ENCODE data around the gene PPA2.
"Not testable (repeated sequence)": the region's sequence is repeated elsewhere in the genome, so short reads cannot be mapped to it uniquely, and the experiment has no call there.

The PPA2 gene

DNA sequence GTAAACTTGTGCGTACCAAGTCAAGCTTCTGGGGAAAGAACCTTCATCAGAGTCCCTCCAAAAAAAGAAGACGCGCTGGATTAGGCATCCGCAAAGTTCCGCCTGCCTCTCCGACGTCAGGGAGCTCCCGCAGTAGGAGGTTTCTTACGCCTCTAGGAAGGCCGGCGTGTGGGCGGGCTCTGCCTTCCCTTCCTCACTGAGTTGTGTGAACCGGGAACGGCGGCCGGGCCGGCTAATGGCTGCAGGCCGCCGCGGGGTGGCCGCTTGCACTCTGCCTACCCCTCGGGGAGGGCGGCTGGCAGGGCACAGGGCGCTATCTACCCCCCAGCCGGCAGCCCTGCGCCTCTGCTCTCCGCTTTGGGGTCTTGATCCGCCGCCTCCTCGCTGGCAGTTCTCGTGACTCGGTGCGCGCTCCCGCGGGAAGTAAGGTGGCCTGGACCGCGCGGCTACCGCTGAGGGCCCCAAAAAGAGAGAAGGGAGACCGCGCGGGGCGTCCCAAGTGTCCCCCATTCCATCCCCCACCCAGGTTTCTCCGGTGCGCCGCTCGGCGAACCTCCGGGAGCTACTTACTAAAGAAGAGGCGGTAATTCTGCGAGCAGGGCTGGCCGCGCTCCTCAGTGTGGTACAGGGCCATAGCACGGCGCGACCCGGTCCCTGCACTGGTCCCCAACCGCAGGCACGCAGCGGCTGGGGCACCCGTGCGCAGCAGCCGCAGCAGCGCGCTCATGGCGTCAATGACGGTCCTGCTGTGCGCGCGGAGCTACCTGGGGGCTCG lies at the start of gene PPA2:
Gene PPA2 (minus strand): TSS at position 739 of the 775 bp plus-strand sequence. CDS start 12 bp downstream, at position 727.
- DNase-seq (ENCODE audit: low spot score): peak; percentile 66

DNA sequence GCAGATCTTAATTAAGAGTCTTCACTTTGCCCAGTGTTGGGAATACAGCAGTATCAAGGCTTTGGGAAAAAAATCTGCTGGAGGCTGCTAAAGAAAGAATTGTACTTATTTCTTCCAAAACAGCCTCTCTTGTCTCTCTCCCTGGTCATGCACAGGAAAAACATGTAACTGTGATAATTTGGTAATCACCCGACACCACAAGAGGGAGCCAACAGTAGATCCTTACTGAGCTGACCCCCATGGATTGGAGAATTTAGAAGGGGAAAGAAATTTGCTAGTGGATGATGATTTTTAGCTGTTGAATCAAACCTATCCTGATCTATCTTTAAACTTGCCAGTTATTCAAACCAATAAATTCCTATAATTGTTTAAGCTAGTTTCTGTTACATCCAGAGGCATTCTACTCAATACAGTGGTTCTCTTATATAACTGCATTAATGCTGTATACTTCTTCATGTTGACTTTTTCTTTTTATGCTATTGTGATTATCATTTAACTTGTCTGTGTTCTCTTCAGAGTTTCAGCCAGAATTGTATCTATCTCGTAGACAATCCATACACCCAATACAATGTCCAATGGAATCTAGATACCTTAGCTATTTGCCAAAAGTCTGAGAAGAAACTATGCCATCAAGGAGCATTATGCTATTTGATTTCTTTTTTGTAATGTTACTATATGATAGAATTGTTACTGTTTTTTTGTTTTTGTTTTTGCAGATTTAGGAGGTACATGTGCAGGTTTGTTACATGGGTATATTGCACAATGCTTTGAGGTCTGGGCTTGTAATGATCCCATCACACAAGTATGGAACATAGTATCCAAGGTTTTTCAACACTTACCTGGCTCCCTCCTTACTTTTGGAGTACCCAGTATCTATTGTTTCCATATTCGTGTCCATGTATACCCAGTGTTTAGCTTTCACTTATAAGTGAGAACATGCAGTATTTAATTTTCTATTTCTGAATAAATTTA lies 47.2 kb upstream of the PPA2 start:
- DNase-seq (ENCODE audit: low spot score): peak; percentile 47

GRCh38 chr4:105510245-105510644 lies 36.4 kb upstream of the PPA2 start:
- DNase-seq (ENCODE audit: low spot score): no peak

GRCh38 chr4:105509714-105510113 lies 35.9 kb upstream of the PPA2 start:
- no peak for DNase-seq (ENCODE audit: low spot score)

DNA sequence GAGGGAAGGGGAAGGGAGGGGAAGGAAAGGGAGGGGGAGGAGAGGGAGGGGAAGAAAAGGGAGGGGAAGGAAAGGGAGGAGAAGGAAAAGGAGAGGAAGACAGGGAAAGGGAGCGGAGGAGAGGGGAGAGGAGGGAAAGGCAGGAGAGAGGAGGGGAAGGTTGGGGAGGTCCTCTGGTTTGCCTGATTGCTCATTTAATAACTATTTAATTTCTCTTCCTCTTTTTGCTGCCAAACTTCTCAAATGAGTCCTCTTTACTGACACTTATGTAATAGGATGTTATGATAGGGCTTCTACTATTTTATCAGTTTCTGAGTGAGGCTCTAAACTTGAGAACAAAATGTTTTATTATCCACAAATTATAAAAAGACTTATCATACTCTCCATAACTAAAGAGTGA lies 35.4 kb upstream of the PPA2 start:
- no peak for DNase-seq (ENCODE audit: low spot score)

DNA sequence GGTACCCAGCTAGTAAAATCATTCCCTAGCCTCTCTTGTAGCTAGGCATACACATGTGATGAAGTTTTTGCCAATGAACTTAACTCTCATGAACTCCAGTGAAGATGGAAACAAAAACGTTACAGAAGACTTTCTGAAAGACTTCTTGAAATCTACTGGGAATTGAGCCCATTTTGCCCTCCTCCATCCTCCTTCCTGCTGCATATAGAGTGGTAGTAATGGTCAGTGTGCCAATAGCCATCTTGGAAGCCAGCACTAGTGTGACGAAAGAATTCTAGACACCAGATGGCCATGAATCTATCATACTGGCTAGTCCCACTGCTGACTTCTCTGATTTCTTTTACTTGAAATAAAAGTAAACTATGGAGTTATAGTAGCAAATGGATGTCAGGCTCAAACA lies 30.9 kb upstream of the PPA2 start:
- DNase-seq (ENCODE audit: low spot score): no peak

- no peak for DNase-seq (ENCODE audit: low spot score)
Observed at GRCh38 chr4:105503484-105503883, 29.6 kb upstream of the PPA2 start.

DNA sequence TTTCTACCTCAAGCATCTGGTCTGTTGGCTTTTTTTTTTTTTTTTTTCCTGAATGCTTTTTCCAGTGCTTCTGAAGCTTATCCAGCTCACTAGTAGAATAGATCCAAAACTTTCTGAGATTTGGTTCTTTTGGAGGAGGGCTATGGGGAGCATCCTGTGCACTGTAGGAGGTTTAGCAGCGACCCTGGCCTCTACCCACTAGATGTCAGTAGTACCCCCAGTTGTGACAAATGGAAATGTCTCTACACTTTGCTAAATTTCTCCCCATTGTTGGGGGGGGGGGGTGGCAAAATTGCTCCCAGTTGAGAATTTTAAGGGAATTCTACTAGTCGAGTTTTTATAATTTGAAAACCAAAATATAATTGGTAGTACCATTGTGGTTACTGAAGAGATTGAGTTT lies 23.0 kb upstream of the PPA2 start:
- no peak for DNase-seq (ENCODE audit: low spot score)

DNA sequence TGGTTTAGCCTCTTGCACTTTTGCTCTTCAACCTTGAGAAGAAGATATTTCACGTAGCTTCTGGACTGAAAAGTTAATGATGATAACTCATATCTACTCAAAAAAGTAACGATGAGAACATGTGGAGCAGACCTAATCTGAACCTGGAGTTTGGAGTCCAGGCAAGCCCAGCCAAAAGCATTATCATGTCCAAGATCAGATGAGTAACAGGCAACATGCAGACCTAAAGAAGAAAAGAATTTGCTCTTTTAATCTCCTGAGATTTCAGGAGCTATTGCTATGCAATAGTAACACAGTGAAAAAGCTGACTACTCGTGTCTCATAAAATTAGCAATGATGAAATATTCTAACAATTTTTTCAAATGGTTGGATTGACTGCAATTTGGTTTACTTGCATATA lies 21.8 kb upstream of the PPA2 start:
- DNase-seq (ENCODE audit: low spot score): no peak

GRCh38 chr4:105490523-105490922 lies 16.7 kb upstream of the PPA2 start:
- DNase-seq (ENCODE audit: low spot score): no peak

GRCh38 chr4:105483840-105484239 lies 10.0 kb upstream of the PPA2 start:
- DNase-seq (ENCODE audit: low spot score): no peak

DNA sequence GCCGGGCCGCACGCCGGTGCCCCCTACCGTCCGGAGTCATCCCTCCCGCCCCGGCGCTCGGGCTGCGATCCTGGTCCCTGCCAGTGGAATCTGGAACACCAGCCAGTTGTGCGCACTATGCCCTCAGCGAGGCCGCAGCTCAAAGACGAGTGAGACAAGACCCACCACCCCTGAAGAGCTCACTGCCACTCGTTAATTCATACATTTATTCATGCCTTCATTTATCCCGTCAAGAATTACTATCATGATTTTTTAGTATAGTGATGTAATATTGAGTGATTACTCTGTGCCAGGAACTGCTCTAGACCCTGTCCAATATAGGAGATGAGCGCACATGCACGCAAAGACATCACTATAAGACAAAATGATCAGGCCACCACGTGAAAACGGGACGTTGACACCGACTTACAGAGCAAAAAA lies 247 bp upstream of the PPA2 start:
- peak; percentile 87 for DNase-seq (ENCODE audit: low spot score)

DNA sequence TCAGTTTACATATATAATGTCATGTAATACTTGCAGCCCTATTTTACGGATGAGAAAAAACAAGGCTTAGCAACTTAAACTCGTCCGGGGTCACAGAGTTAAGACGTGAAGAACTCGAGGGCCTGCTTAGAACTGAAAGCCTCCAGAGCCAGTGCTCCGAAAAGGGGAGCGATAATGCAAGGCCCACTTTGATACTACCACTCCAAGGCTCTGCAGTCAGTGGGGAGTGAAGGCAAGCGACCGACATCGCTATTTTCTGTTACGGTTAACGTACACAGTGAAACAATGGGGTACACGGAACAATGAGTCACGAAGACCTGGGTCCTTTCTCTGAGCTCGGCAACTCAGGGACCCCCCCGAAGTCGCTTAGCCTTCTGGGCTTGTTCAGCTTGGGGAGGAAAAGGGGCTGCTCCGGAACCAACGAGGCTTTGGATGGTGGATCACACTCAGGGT lies 965 bp downstream of the PPA2 start:
- DNase-seq (ENCODE audit: low spot score): no peak

DNA sequence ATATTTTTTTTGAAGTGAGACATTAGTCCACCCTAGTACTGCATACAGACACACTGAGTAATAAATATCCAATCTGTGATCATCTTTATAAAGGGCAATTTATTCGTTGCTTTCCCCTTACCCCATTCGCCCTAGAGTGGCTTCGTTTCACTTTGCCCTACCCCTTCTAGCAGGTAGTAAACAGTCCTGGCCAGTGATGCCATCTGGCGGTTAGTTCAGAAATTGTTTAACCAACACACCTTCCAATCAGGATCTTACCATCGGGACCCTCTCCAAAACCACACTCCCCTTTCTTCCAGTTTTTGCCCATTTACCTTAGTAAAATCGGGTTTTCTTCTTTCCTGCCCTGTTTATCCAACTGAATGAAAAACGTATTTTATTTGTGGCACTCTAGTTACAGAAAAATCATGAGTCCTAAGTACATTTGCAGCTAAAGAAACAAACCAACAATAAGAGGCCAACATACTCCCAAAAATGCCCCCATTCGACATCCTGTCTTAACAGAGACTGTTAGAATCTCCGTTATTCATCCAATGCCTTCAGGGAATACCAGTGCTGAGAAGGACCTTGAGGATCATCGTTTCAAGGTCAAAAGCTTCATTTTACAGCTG lies 2.2 kb downstream of the PPA2 start:
- DNase-seq (ENCODE audit: low spot score): peak; percentile 62

- DNase-seq (ENCODE audit: low spot score): no peak
Observed at GRCh38 chr4:105470766-105471165, 3.1 kb downstream of the PPA2 start.

DNA sequence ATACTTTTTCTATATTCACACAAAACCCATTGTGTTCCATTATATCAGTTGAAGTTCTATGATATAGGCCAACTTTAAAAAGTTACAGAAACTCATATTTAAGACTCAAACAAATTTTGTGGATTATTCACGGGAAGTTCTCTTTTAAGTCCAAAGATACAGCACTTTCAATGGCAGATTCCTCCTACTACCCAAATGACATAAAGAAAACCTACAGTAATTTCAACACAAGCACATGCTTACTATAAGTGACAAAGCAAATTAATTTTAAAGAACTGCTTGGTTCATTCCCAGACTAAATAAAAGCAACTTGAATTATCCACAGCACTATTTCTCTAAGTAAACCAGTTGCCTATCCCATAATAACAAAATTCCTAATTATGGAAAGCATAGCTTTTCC lies 4.1 kb downstream of the PPA2 start:
- no peak for DNase-seq (ENCODE audit: low spot score)

GRCh38 chr4:105466580-105466979 lies 7.3 kb downstream of the PPA2 start:
- no peak for DNase-seq (ENCODE audit: low spot score)

DNA sequence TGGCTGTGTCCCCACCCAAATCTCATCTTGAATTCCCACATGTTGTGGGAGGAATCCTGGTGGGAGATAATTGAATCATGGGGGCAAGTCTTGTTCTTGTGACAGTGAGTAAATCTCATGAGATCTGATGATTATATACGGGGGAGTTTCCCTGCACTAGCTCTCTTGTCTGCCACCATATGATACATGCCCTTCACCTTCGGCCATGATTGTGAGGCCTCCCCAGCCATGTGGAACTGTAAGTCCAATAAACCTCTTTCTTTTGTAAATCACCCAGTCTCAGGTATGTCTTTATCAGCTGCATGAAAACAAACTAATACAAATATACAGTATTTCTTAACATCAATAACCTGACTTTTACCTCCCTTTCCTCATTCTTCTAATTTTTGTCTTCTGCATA lies 9.3 kb downstream of the PPA2 start:
- not testable (repeated sequence) for DNase-seq (ENCODE audit: low spot score)

DNA sequence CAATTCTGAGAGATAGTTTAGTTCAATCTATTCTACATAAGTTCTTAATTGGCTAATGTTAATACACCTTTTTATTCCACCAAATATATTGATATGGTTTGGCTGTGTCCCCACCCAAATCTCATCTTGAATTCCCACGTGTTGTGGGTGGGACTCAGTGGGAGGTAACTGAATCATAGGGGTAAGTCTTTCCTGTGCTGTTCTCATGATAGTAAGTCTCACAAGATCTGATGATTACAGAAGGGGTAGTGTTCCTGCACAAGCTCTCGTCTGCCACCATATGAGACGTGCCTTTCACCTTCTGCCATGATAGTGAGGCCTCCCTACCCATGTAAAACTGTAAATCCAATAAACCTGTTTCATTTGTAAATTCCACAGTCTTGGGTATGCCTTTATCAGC lies 11.3 kb downstream of the PPA2 start:
- DNase-seq (ENCODE audit: low spot score): no peak

GRCh38 chr4:105461621-105462382 lies 12.1 kb downstream of the PPA2 start:
- no peak for DNase-seq (ENCODE audit: low spot score)

DNA sequence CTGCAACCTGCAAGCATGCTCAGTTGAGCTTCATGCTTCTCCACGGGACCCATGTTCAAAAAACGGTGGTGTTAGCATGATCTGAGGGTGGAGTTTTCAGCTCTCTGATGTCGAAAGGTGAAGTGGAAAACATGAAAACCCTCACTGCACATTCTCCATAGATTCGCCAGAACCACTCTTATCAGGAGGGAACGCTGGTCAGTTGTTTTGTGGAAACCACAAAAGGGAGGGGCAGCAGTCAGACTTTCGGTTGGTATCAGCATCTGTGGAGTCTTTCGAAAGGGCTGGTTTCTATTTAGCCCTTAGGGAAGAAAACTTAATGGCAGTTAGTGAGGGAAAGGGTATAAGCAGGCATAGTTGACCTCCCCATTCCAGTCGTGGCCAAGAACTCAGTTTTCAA lies 12.6 kb downstream of the PPA2 start:
- DNase-seq (ENCODE audit: low spot score): no peak

DNA sequence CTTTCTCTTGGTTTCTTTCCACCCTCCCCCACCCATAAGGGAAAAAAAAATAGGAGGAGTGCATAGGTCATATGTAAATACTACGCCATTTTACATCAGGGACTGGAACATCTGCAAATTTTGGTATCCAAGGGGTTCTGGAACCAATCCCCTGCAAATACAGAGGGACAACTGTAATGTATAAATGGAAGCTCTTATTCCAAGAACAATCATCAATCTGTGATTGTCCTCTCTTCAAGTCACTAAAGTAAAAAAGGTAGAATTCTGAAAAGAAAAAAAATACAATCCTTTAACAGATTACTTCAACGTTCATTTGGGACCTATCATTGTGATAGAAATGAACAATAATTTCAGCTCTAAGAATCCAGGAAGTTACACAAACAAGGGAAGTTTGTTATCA lies 13.6 kb downstream of the PPA2 start:
- no peak for DNase-seq (ENCODE audit: low spot score)
